Naive thymus-derived CD4-positive, alpha-beta T cell (primary cell): ENCODE data around the gene PSMC3IP. TPM values are rescaled to one million over a fixed set of nuclear protein-coding genes. Genes with fewer than 3 reads are reported as not detected.
"Not testable (repeated sequence)": the region's sequence is repeated elsewhere in the genome, so short reads cannot be mapped to it uniquely, and the experiment has no call there.

Experiments
- ATAC-seq: fragments of 150-1000 bp; cut with Tn5 transposase; 2 replicates; pipeline ENCODE4 v1.10.0; 2021; ENCODE audit warnings: mild to moderate bottlenecking, moderate library complexity
- CTCF ChIA-PET: fragments of 350-600 bp; sonication (Branson Sonifier 250); formaldehyde crosslinking; loops from one replicate; lab custom pipeline; 2021; ENCODE audit warnings: antibody characterized with exemption; lab: Charles Lee
- POLR2A ChIA-PET: fragments of 350-600 bp; sonication (Branson Sonifier 250); formaldehyde crosslinking; loops from one replicate; lab custom pipeline; 2021; ENCODE audit warnings: antibody characterized with exemption, inconsistent platforms; lab: Charles Lee
- DNase-seq, 9 donors: peaks; one replicate each; pipeline versions ENCODE4 v3.0.0 to v3.0.0-alpha.2; 2020 to 2022; ENCODE audit warnings: mixed read lengths in 1 of 9
- H3K27ac ChIP-seq: one replicate; pipeline ENCODE4 v1.7.0; 2013; ENCODE audit warnings: mild to moderate bottlenecking, low read depth, low read length, moderate library complexity
- H3K27me3 ChIP-seq, 2 donors: one replicate each; pipeline ENCODE4 v1.7.0; 2013; ENCODE audit warnings: low read length in 2 of 2, mild to moderate bottlenecking in 2 of 2, moderate library complexity in 2 of 2; ENCODE audit not compliant: control insufficient read depth in 2 of 2, insufficient read depth in 2 of 2
- H3K36me3 ChIP-seq, 3 experiments: 1 replicate in 2 of 3; 2 replicates in 1 of 3; pipeline ENCODE4 v1.7.0; 2013; ENCODE audit warnings: low read length in 3 of 3, mild to moderate bottlenecking in 3 of 3, moderate library complexity in 1 of 3; ENCODE audit not compliant: insufficient read depth in 3 of 3, control insufficient read depth in 2 of 3
- H3K4me1 ChIP-seq, 2 donors: one replicate each; pipeline ENCODE4 v1.7.0; 2013; ENCODE audit warnings: low read length in 2 of 2, mild to moderate bottlenecking in 2 of 2, moderate library complexity in 1 of 2; ENCODE audit not compliant: control insufficient read depth in 2 of 2, insufficient read depth in 2 of 2
- H3K4me3 ChIP-seq: 2 replicates; pipeline ENCODE4 v1.7.0; 2013; ENCODE audit warnings: mild to moderate bottlenecking, low read length
- H3K9me3 ChIP-seq, 3 experiments: 1 replicate in 2 of 3; 2 replicates in 1 of 3; pipeline ENCODE4 v1.7.0; 2013; ENCODE audit warnings: low read length in 3 of 3; ENCODE audit not compliant: control insufficient read depth in 2 of 3
- H3K27ac Mint-ChIP-seq, 9 donors: one replicate each; pipeline ENCODE4 v1.8.0; 2020 to 2022; ENCODE audit warnings: mixed read lengths in 9 of 9, mild to moderate bottlenecking in 8 of 9, moderate library complexity in 5 of 9, inconsistent platforms in 2 of 9
- H3K27me3 Mint-ChIP-seq, 5 donors: one replicate each; pipeline ENCODE4 v1.8.0; 2021 to 2022; ENCODE audit warnings: mixed read lengths in 5 of 5, mild to moderate bottlenecking in 1 of 5
- H3K36me3 Mint-ChIP-seq, 5 donors: one replicate each; pipeline ENCODE4 v1.8.0; 2020 to 2022; ENCODE audit warnings: mixed read lengths in 5 of 5, mild to moderate bottlenecking in 3 of 5, inconsistent platforms in 1 of 5
- H3K4me1 Mint-ChIP-seq, 7 donors: one replicate each; pipeline ENCODE4 v1.8.0; 2020 to 2022; ENCODE audit warnings: mixed read lengths in 7 of 7, mild to moderate bottlenecking in 3 of 7, inconsistent platforms in 1 of 7
- H3K4me3 Mint-ChIP-seq, 10 donors: one replicate each; pipeline ENCODE4 v1.8.0; 2020 to 2022; ENCODE audit warnings: mild to moderate bottlenecking in 10 of 10, mixed read lengths in 10 of 10, moderate library complexity in 6 of 10, inconsistent platforms in 2 of 10
- H3K9me3 Mint-ChIP-seq, 11 donors: one replicate each; pipeline ENCODE4 v1.8.0; 2020 to 2022; ENCODE audit warnings: mixed read lengths in 11 of 11, mild to moderate bottlenecking in 4 of 11, inconsistent platforms in 1 of 11, moderate library complexity in 1 of 11
- intact Hi-C, 2 donors: fragments of 100-400 bp; cut with micrococcal nuclease; formaldehyde crosslinking; loops; one replicate each; pipeline ENCODE4 v1.15.1; 2023
- polyA plus RNA-seq, 2 donors: library from polyadenylated mRNA; unstranded; fragments of 300-500 nt; fragmentation: Illumina TruSeq; gene quantifications; one replicate each; pipeline ENCODE4 v1.2.3, GENCODE V29; 2021
- total RNA-seq, 6 experiments: library from RNA in 5 of 6; stranded (reverse) in 5 of 6; gene quantifications; 1 replicate in 5 of 6; 2 replicates in 1 of 6; pipeline ENCODE4 v1.2.3 and lab custom pipeline; 2021 to 2026

Gene PSMC3IP
- total and polyA plus RNA-seq, 7 experiments from 2014 or later = 1.3 to 14.0 (median 3.5) TPM

DNA sequence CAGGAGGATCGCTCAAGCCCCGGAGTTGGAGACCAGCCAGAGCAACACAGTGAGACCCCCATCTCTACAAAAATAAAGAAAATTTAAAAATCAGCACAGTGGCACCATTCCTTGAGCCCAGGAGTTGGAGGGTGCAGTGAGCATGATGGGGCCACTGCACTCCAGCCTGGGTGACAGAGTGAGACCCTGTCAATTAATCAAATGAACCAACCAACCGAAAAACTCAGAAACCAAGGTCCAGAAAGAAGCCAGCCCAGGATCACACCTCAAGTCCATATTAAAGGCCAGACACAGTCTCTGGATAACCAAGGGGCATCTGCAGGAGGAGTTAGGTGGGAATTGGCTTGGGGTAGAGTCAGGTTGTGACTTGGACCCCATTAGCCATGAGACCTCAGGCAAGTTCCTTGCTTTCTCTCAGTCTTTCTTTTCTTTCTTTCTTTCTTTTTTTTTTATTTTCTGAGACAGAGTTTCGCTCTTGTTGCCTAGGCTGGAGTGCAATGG lies 22.4 kb downstream of the PSMC3IP start:
- H3K9me3 ChIP-seq = no peaks in the 10 kb centered on the region
- ChIA-PET POLR2A (interaction anchor here (1.0 to 2.6 kb wide), 6 partner anchors 8 to 813 kb away, joined by 3 to 26 read pairs (median 4); partner anchors contain the start of genes MLX and STAT3), CTCF (no interaction called here)
- H3K4me3 Mint-ChIP-seq = peak overlapping the region; percentile 84 to 95 (median 90)
- intact Hi-C loops = loop anchor here in 1 of 2 donors (2.0 kb wide), 3 partner anchors 18 to 54 kb away; partner anchors contain the start of genes NAGLU, PSMC3IP, RETREG3 and TUBG1
- no peaks in the 10 kb centered on the region for H3K36me3 ChIP-seq
- no peak for DNase-seq
- peaks cover 8 to 44% (median 25%) of the 10 kb centered on the region in 7 donors for H3K4me1 Mint-ChIP-seq
- peak overlapping the region; percentile 86 for H3K27ac ChIP-seq
- no peaks in the 10 kb centered on the region for H3K27me3 Mint-ChIP-seq
- peaks cover 14 to 15% of the 10 kb centered on the region in 2 donors for H3K4me1 ChIP-seq
- no peaks in the 10 kb centered on the region for H3K9me3 Mint-ChIP-seq
- peak overlapping the region; percentile 80 to 94 (median 91) for H3K27ac Mint-ChIP-seq
- H3K36me3 Mint-ChIP-seq = peaks cover 0 to 1% (median 0%) of the 10 kb centered on the region in 5 donors
- H3K4me3 ChIP-seq = peak overlapping the region; percentile 80
- H3K27me3 ChIP-seq = no peaks in the 10 kb centered on the region
- ATAC-seq = peak; percentile 1

DNA sequence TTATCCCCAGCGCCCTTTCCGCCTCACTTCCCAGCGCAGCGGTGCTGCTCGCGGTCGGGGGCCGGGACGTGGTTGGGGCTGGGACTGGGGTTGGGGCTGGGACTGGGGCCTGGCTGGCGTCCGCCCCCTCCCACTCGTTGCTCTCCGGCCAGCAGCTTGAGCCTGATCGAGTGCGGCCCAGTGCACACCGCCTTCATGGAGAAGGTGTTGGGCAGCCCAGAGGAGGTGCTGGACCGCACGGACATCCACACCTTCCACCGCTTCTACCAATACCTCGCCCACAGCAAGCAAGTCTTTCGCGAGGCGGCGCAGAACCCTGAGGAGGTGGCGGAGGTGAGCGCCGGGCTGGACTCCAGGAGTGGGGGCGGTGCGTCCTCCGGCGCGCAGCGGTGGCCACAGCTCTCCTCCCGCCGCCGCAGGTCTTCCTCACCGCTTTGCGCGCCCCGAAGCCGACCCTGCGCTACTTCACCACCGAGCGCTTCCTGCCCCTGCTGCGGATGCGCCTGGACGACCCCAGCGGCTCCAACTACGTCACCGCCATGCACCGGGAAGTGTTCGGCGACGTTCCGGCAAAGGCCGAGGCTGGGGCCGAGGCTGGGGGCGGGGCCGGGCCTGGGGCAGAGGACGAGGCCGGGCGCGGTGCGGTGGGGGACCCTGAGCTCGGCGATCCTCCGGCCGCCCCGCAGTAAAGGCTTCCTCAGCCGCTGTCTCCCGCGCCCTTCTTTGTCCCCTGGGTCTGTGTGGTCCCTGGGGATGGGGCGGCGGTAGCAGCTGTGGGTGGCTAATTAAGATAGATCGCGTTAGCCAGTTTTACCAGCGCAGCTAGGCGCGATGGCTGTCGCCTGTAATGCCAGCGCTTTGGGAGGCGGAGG lies 23.0 kb downstream of the PSMC3IP start:
- Histone ChIP-seq H3K4me1 (peaks cover 14 to 15% of the 10 kb centered on the region in 2 donors), H3K36me3 (no peaks in the 10 kb centered on the region), H3K27me3 (no peaks in the 10 kb centered on the region), H3K4me3 (peak overlapping the region; percentile 80), H3K27ac (peak overlapping the region; percentile 86), H3K9me3 (no peaks in the 10 kb centered on the region)
- DNase-seq (peak; percentile 47 to 84 (median 68)), ATAC-seq (peak; percentile 90)
- H3K9me3 Mint-ChIP-seq = no peaks in the 10 kb centered on the region
- intact Hi-C loops = loop anchor here (1.0 to 2.0 kb wide), 5 partner anchors 8 to 54 kb away; partner anchors contain the start of genes NAGLU (in 2 of the 2), COASY (in 1 of the 2), PSMC3IP (in 1 of the 2) and RETREG3 (in 1 of the 2)
- peaks cover 0 to 1% (median 0%) of the 10 kb centered on the region in 5 donors for H3K36me3 Mint-ChIP-seq
- H3K27ac Mint-ChIP-seq = peak overlapping the region; percentile 80 to 94 (median 91)
- ChIA-PET CTCF (interaction anchor here (0.6 to 0.9 kb wide), 2 partner anchors 9 kb away, joined by 3 read pairs; no protein-coding TSS in a partner anchor), POLR2A (interaction anchor here (0.8 to 3.2 kb wide), 8 partner anchors 7 to 814 kb away, joined by 3 to 26 read pairs (median 4); partner anchors contain the start of genes MLX, NAGLU and STAT3)
- peaks cover 8 to 44% (median 25%) of the 10 kb centered on the region in 7 donors for H3K4me1 Mint-ChIP-seq
- peak overlapping the region; percentile 84 to 95 (median 90) for H3K4me3 Mint-ChIP-seq
- H3K27me3 Mint-ChIP-seq = no peaks in the 10 kb centered on the region

DNA sequence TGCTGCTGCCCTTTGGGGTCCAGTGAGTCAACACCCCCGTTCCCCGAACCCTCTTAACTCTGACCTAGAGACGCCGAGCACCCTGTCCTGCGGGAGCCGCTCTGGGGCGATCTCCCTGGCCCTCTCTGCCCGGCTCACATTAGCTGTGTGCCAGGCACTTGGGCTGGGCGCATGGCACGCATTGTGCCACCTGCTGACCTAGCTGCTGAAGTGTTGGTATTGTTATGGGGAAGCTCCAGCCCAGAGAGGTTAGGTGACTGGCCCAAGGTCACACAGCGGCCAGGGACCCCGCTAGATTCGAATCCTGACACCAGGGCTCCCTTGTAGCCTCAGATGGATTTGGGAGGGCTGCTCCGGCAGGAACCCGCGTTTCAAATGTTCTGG lies 23.7 kb downstream of the PSMC3IP start:
- intact Hi-C loops = loop anchor here (1.0 to 2.0 kb wide), 5 partner anchors 8 to 55 kb away; partner anchors contain the start of genes NAGLU (in 2 of the 2), COASY (in 1 of the 2), PSMC3IP (in 1 of the 2) and RETREG3 (in 1 of the 2)
- POLR2A ChIA-PET = interaction anchor here (0.8 to 3.2 kb wide), 5 partner anchors 12 to 814 kb away, joined by 3 to 26 read pairs (median 5); partner anchors contain the start of genes MLX and NAGLU
- H3K4me3 ChIP-seq = peak overlapping the region; percentile 80

DNA sequence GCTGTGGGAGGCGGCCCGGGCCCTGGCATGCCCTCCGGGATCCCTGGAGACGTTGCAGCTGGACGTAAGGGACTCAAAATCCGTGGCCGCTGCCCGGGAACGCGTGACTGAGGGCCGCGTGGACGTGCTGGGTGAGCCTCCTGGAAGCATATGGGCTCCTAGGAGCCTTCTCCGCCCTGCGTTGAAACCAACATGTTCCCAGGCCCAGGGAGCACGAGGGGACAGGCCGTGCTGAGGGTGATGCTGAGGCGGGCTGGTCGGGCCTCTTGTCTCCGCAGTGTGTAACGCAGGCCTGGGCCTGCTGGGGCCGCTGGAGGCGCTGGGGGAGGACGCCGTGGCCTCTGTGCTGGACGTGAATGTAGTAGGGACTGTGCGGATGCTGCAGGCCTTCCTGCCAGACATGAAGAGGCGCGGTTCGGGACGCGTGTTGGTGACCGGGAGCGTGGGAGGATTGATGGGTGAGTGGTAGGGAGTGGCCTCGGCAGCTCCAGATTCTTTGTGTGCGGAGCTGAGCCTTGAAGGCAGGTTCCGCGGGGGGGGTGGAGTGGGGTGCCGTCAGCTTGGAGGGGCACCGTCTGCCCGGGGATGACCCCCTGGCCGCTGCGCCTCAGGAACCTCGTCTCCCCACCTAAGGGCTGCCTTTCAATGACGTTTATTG lies 24.2 kb downstream of the PSMC3IP start:
- no peaks in the 10 kb centered on the region for H3K9me3 Mint-ChIP-seq
- H3K4me3 Mint-ChIP-seq = peak overlapping the region; percentile 84 to 95 (median 90)
- peaks cover 12 to 52% (median 33%) of the 10 kb centered on the region in 7 donors for H3K4me1 Mint-ChIP-seq
- Histone ChIP-seq H3K27me3 (no peaks in the 10 kb centered on the region), H3K36me3 (no peaks in the 10 kb centered on the region), H3K27ac (no peak overlapping the region), H3K4me3 (no peak overlapping the region), H3K9me3 (no peaks in the 10 kb centered on the region), H3K4me1 (peaks cover 14 to 15% of the 10 kb centered on the region in 2 donors)
- ChIA-PET POLR2A (interaction anchor here (0.8 to 3.2 kb wide), 3 partner anchors 13 to 23 kb away, joined by 4 to 26 read pairs (median 19); partner anchors contain the start of genes MLX and NAGLU), CTCF (no interaction called here)
- H3K36me3 Mint-ChIP-seq = peaks cover 0 to 1% (median 0%) of the 10 kb centered on the region in 5 donors
- DNase-seq (no peak), ATAC-seq (no peak)
- H3K27me3 Mint-ChIP-seq = no peaks in the 10 kb centered on the region
- intact Hi-C loops = no loop called here
- H3K27ac Mint-ChIP-seq = peak overlapping the region; percentile 49 to 91 (median 89)

More for the DNA sequence above, 23.7 kb downstream of the PSMC3IP start:
- H3K27me3 Mint-ChIP-seq = no peaks in the 10 kb centered on the region
- peak overlapping the region; percentile 86 for H3K27ac ChIP-seq
- peaks cover 10 to 50% (median 31%) of the 10 kb centered on the region in 7 donors for H3K4me1 Mint-ChIP-seq
- H3K9me3 Mint-ChIP-seq = no peaks in the 10 kb centered on the region
- peak overlapping the region; percentile 80 to 93 (median 90) for H3K27ac Mint-ChIP-seq
- ATAC-seq (peak; percentile 28), DNase-seq (peak in 1 of 9 donors; percentile 21)
- H3K27me3 ChIP-seq = no peaks in the 10 kb centered on the region
- H3K4me3 Mint-ChIP-seq = peak overlapping the region; percentile 84 to 95 (median 90)
- CTCF ChIA-PET = interaction anchor here (0.6 to 0.9 kb wide), 2 partner anchors 8 to 10 kb away, joined by 3 read pairs; no protein-coding TSS in a partner anchor
- H3K36me3 Mint-ChIP-seq = peaks cover 0 to 1% (median 0%) of the 10 kb centered on the region in 5 donors
- peaks cover 14 to 15% of the 10 kb centered on the region in 2 donors for H3K4me1 ChIP-seq
- H3K36me3 ChIP-seq = no peaks in the 10 kb centered on the region
- no peaks in the 10 kb centered on the region for H3K9me3 ChIP-seq

DNA sequence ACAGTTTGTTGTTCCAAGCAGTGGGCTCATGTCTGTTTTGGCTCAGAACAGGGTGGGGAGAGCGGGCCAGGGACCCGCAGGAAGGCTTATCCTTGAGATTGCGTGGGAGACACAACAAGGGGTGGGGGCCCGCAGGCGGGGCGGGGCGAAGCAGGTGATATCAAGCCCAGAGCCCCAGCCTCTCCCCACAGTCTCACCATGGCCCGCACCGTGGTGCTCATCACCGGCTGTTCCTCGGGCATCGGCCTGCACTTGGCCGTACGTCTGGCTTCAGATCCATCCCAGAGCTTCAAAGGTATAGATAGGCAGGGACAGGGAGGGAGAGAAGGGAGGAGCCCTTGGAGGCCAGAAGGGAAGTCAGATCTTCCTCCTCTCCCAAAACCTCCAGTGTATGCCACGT lies 24.8 kb downstream of the PSMC3IP start, which contains the start of gene HSD17B1:
Gene HSD17B1, plus strand, starts transcription at position 188 of the 400 bp plus-strand sequence. Its CDS starts 11 bp downstream, at position 199.
- H3K27me3 ChIP-seq, H3K9me3 ChIP-seq, ATAC-seq, H3K36me3 ChIP-seq, H3K36me3 Mint-ChIP-seq, H3K27me3 Mint-ChIP-seq, CTCF ChIA-PET, DNase-seq, intact Hi-C loops, H3K4me3 ChIP-seq, H3K9me3 Mint-ChIP-seq: not testable (repeated sequence)
- H3K4me1 ChIP-seq = peaks cover 14 to 15% of the 10 kb centered on the region in 2 donors
- H3K27ac Mint-ChIP-seq = peak within 1 kb of the TSS; percentile 80 to 93 (median 90)
- peak within 1 kb of the TSS; percentile 84 to 95 (median 90) for H3K4me3 Mint-ChIP-seq
- H3K4me1 Mint-ChIP-seq = peaks cover 12 to 52% (median 33%) of the 10 kb centered on the region in 7 donors
- POLR2A ChIA-PET = interaction anchor here (2.6 to 3.2 kb wide), 2 partner anchors 14 to 16 kb away, joined by 19 to 26 read pairs; partner anchors contain the start of genes MLX and NAGLU
- H3K27ac ChIP-seq = peak within 1 kb of the TSS; percentile 86
